Panc1 (cell line): ENCODE data around the gene DAG1. TPM values are rescaled to one million over a fixed set of nuclear protein-coding genes. Genes with fewer than 3 reads are reported as not detected.

ENCODE experiments used
- ATAC-seq: fragments of 200-7000 bp; cut with Tn5 transposase; 2 replicates; pipeline ENCODE4 v1.9.1; 2020; ENCODE audit warnings: mild to moderate bottlenecking, moderate library complexity
- BruUV-seq: library from RNA; stranded (reverse); fragments of 400-500 nt; replicated peaks from 2 replicates; lab custom pipeline; 2021; lab: Mats Ljungman, UMichigan
- CTCF ChIA-PET: fragments of 300-600 bp; sonication (Branson Sonifier 250); formaldehyde crosslinking; loops from one replicate; lab custom pipeline; 2022; ENCODE audit warnings: antibody characterized with exemption; lab: Charles Lee
- POLR2A ChIA-PET: fragments of 300-600 bp; sonication (Branson Sonifier 250); formaldehyde crosslinking; loops from one replicate; lab custom pipeline; 2022; ENCODE audit warnings: antibody characterized with exemption; lab: Charles Lee
- DNase-seq: peaks from one replicate; pipeline ENCODE4 v3.0.0-alpha.2; 2010; ENCODE audit warnings: low read depth, low spot score
- H3K27ac ChIP-seq: 2 replicates; pipeline ENCODE4 v1.5.1; 2011; ENCODE audit warnings: mild to moderate bottlenecking, low read length, inconsistent platforms
- H3K27me3 ChIP-seq: fragments of 200-500 bp; sonication (Bioruptor generic); 2 replicates; pipeline ENCODE4 v1.6.0; 2014; ENCODE audit warnings: low read length, inconsistent platforms; ENCODE audit not compliant: control insufficient read depth, insufficient read depth
- H3K36me3 ChIP-seq: fragments of 200-500 bp; sonication (Bioruptor generic); 2 replicates; pipeline ENCODE4 v1.5.1; 2014; ENCODE audit warnings: inconsistent platforms, mild to moderate bottlenecking, low read length, moderate library complexity; ENCODE audit not compliant: control insufficient read depth, insufficient read depth
- H3K4me1 ChIP-seq: 2 replicates; pipeline ENCODE4 v1.5.1; 2011; ENCODE audit warnings: inconsistent platforms, mild to moderate bottlenecking, low read length, moderate library complexity; ENCODE audit not compliant: control insufficient read depth, insufficient read depth
- H3K4me3 ChIP-seq, 2 experiments: 2 replicates each; pipeline ENCODE4 v1.5.1; 2011 to 2012; ENCODE audit warnings: low read depth in 2 of 2, low read length in 2 of 2, mild to moderate bottlenecking in 2 of 2, inconsistent platforms in 1 of 2, moderate library complexity in 1 of 2
- H3K9me3 ChIP-seq: fragments of 200-500 bp; sonication (Bioruptor generic); 2 replicates; pipeline ENCODE4 v1.5.1; 2014; ENCODE audit warnings: low read depth, mild to moderate bottlenecking, inconsistent platforms, low read length, moderate library complexity; ENCODE audit not compliant: control insufficient read depth, insufficient read depth
- POLR2AphosphoS5 ChIP-seq: IDR thresholded peaks from 2 replicates; pipeline ENCODE4 v1.6.1; 2012; ENCODE audit warnings: mild to moderate bottlenecking, low read depth, low read length, moderate library complexity
- SIN3A ChIP-seq: IDR thresholded peaks from 2 replicates; pipeline ENCODE4 v1.6.1; 2012; ENCODE audit warnings: low read depth, mild to moderate bottlenecking, low read length, moderate library complexity, borderline replicate concordance; ENCODE audit not compliant: insufficient read depth
- TCF7L2 ChIP-seq: IDR thresholded peaks from 2 replicates; pipeline ENCODE4 v1.6.1; 2011; ENCODE audit warnings: mild to moderate bottlenecking, low read depth, low read length, inconsistent platforms
- in situ Hi-C: cut with HindIII; loops from 2 replicates; pipeline ENCODE4 v1.10.0; 2016; ENCODE audit warnings: low sequenced_read_pairs, low pct_unique_long_range_greater_than_20kb
- intact Hi-C: fragments of 100-400 bp; cut with micrococcal nuclease; formaldehyde crosslinking; loops from one replicate; pipeline ENCODE4 v1.10.0; 2022; ENCODE audit not compliant: unreplicated experiment
- total RNA-seq: library from RNA; stranded (reverse); gene quantifications from one replicate; pipeline ENCODE4 v1.2.1, GENCODE V29; 2021; ENCODE audit not compliant: unreplicated experiment
- TF ChIP-seq, protein P1 (sequence below), 2 experiments: IDR thresholded peaks; 2 replicates each; pipeline ENCODE4 v1.6.1; 2011 to 2012; ENCODE audit warnings: low read depth in 2 of 2, control low read depth in 1 of 2, low read length in 1 of 2, mild to moderate bottlenecking in 1 of 2, moderate library complexity in 1 of 2; ENCODE audit not compliant: insufficient read depth in 1 of 2
- TF ChIP-seq, protein P2 (sequence below): fragments of 450-650 bp; IDR thresholded peaks from 2 replicates; pipeline ENCODE4 v1.5.1; 2017; ENCODE audit warnings: mild to moderate bottlenecking

Gene DAG1
- total RNA-seq, 1 experiment from 2014 or later, result 160 TPM

DNA sequence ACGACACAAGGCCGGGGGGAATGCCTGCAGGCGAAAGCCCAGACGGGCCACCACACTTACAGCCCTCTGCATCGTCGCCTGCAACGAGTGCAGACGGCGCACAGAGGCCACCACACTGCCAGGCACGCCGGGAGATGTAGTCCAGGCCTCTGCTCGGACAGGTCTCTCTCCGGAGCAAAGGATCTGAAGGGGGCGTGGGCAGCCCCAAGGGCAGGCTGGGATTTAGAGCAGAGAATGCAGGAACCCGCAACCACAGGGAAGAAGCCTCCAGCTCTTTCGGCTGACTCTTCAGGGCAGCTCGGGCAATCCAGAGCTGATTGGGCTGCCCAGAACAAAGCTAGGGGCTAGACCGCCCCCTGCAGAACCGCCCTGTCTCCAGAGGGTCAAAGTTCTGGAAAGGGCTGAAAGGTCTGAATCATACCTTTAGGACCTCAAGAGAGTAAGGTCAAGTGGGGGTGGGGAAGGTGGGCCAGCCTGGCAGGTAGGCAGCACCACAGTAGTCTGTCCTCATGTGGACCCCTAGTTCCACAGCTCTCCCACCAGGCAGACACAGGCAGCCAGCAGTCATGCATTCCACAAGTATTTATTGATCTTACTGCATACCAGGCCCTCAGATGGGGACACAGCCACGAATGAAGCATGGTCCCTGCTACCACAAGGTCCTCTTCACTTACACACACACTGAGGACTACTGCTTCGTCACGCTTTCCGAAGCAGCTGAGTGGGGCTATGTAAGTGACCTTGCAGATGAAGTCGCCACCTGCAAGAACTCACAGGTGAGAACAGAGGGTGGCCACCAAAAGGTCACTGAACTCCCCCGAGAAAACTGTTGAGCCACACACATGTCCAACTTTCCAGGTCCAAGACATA is 47.5 kb upstream of the DAG1 start, which contains the start of gene AMT:
AMT (minus strand) TSS at position 95 of the 870 bp plus-strand sequence; CDS start at position 72, 23 bp downstream.
- ChIA-PET POLR2A (no interaction called here), CTCF (no interaction called here)
- in situ Hi-C loops, result no loop called here
- no peaks in the 10 kb centered on the region for H3K4me1 ChIP-seq
- no peaks in the 10 kb centered on the region for H3K9me3 ChIP-seq
- intact Hi-C loops, result no loop called here
- no TSS peak for BruUV-seq
- H3K4me3 ChIP-seq, result no peak within 1 kb of the TSS
- H3K27ac ChIP-seq, result no peak within 1 kb of the TSS
- ATAC-seq (no peak), DNase-seq (no peak)
- H3K27me3 ChIP-seq, result no peaks in the 10 kb centered on the region
- TF ChIP-seq SIN3A, result no peak
- TF ChIP-seq POLR2AphosphoS5, result no peak
- TF ChIP-seq, protein P1, sequence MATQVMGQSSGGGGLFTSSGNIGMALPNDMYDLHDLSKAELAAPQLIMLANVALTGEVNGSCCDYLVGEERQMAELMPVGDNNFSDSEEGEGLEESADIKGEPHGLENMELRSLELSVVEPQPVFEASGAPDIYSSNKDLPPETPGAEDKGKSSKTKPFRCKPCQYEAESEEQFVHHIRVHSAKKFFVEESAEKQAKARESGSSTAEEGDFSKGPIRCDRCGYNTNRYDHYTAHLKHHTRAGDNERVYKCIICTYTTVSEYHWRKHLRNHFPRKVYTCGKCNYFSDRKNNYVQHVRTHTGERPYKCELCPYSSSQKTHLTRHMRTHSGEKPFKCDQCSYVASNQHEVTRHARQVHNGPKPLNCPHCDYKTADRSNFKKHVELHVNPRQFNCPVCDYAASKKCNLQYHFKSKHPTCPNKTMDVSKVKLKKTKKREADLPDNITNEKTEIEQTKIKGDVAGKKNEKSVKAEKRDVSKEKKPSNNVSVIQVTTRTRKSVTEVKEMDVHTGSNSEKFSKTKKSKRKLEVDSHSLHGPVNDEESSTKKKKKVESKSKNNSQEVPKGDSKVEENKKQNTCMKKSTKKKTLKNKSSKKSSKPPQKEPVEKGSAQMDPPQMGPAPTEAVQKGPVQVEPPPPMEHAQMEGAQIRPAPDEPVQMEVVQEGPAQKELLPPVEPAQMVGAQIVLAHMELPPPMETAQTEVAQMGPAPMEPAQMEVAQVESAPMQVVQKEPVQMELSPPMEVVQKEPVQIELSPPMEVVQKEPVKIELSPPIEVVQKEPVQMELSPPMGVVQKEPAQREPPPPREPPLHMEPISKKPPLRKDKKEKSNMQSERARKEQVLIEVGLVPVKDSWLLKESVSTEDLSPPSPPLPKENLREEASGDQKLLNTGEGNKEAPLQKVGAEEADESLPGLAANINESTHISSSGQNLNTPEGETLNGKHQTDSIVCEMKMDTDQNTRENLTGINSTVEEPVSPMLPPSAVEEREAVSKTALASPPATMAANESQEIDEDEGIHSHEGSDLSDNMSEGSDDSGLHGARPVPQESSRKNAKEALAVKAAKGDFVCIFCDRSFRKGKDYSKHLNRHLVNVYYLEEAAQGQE (IDR thresholded peaks at IDR 0.05; ENCODE audit: insufficient read depth in 1 of 2, low read depth in 2 of 2, low read length in 1 of 2), result no peak
- H3K36me3 ChIP-seq, result no peaks in the 10 kb centered on the region

DNA sequence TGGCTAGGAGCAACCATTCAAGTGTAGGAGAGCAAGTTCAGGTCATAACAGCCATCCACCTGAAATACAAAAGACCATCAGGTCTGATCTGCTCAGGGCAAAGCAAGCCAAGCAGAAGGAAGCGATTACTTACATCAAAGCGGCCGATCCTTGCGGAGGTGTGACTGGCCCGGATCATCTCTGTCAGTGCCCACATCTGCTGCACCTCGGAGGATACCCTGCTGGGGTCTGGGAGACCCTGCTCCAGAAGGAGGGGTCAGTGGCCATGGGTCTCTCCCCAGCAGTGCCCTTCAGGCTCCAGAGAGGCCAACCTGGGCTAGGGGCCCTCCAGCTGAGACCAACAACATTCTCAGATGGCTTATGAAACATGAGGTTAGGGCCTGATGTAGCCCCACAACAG is 45.3 kb upstream of the DAG1 start:
- ChIA-PET CTCF (no interaction called here), POLR2A (no interaction called here)
- no peak overlapping the region for H3K4me3 ChIP-seq
- DNase-seq, result no peak
- no peaks in the 10 kb centered on the region for H3K36me3 ChIP-seq
- no peak overlapping the region for H3K27ac ChIP-seq
- intact Hi-C loops, result no loop called here
- BruUV-seq, result no TSS peak
- TF ChIP-seq, protein P1 (IDR thresholded peaks at IDR 0.05; ENCODE audit: insufficient read depth in 1 of 2, low read depth in 2 of 2, low read length in 1 of 2), result no peak
- TF ChIP-seq TCF7L2 (no peak), POLR2AphosphoS5 (no peak), SIN3A (no peak)
- TF ChIP-seq, protein P2, sequence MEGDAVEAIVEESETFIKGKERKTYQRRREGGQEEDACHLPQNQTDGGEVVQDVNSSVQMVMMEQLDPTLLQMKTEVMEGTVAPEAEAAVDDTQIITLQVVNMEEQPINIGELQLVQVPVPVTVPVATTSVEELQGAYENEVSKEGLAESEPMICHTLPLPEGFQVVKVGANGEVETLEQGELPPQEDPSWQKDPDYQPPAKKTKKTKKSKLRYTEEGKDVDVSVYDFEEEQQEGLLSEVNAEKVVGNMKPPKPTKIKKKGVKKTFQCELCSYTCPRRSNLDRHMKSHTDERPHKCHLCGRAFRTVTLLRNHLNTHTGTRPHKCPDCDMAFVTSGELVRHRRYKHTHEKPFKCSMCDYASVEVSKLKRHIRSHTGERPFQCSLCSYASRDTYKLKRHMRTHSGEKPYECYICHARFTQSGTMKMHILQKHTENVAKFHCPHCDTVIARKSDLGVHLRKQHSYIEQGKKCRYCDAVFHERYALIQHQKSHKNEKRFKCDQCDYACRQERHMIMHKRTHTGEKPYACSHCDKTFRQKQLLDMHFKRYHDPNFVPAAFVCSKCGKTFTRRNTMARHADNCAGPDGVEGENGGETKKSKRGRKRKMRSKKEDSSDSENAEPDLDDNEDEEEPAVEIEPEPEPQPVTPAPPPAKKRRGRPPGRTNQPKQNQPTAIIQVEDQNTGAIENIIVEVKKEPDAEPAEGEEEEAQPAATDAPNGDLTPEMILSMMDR, result no peak
- no peak for ATAC-seq
- H3K27me3 ChIP-seq, result no peaks in the 10 kb centered on the region
- in situ Hi-C loops, result no loop called here
- no peaks in the 10 kb centered on the region for H3K9me3 ChIP-seq
- no peaks in the 10 kb centered on the region for H3K4me1 ChIP-seq
